ENCODE measurements around the gene ZFTA. TPM values are rescaled to one million over a fixed set of nuclear protein-coding genes. Genes with fewer than 3 reads are reported as not detected.

The ZFTA gene
- polyA plus RNA-seq, 1 donor from 2014 or later, result 82.5 TPM

GRCh38 chr11:63805844-63806415, 37.4 kb upstream of the ZFTA start:
- H2AFZ ChIP-seq (ENCODE audit: low read depth, low read length), result no peak overlapping the region
- no peak for TF ChIP-seq MXI1 (conservative IDR thresholded peaks at IDR 0.05; ENCODE audit: poor library complexity, severe bottlenecking)
- no peak for TF ChIP-seq CTCF (IDR thresholded peaks at IDR 0.05; ENCODE audit: poor library complexity, severe bottlenecking)
- TF ChIP-seq RAD21 (conservative IDR thresholded peaks at IDR 0.05), result no peak
- TF ChIP-seq EP300 (conservative IDR thresholded peaks at IDR 0.05; ENCODE audit: poor library complexity, severe bottlenecking), result no peak
- no peak for TF ChIP-seq POLR2AphosphoS5 (IDR thresholded peaks at IDR 0.05)

GRCh38 chr11:63804259-63804658, 35.7 kb upstream of the ZFTA start:
- TF ChIP-seq SMC3 (conservative IDR thresholded peaks at IDR 0.05; ENCODE audit: poor library complexity), result no peak
- TF ChIP-seq CTCF (IDR thresholded peaks at IDR 0.05; ENCODE audit: poor library complexity, severe bottlenecking), result no peak
- no peak for TF ChIP-seq MXI1 (conservative IDR thresholded peaks at IDR 0.05; ENCODE audit: poor library complexity, severe bottlenecking)
- no peak for TF ChIP-seq POLR2AphosphoS5 (IDR thresholded peaks at IDR 0.05)
- no peak for TF ChIP-seq EP300 (conservative IDR thresholded peaks at IDR 0.05; ENCODE audit: poor library complexity, severe bottlenecking)
- TF ChIP-seq RAD21 (conservative IDR thresholded peaks at IDR 0.05), result no peak
- no peak for TF ChIP-seq REST (IDR thresholded peaks at IDR 0.05; ENCODE audit: borderline replicate concordance)
- no peak for TF ChIP-seq TAF1 (IDR thresholded peaks at IDR 0.05; ENCODE audit: low read depth)
- TF ChIP-seq EZH2 (IDR thresholded peaks at IDR 0.05; ENCODE audit: borderline replicate concordance, insufficient read depth, low read length, poor library complexity, severe bottlenecking), result no peak
- Histone ChIP-seq H3K36me3 (ENCODE audit: insufficient read depth, low read length) (no peaks in the 10 kb centered on the region), H4K20me1 (ENCODE audit: insufficient read depth) (no peaks in the 10 kb centered on the region), H3K9me2 (ENCODE audit: insufficient read depth, low read length) (no peaks in the 10 kb centered on the region), H3K27ac (ENCODE audit: low read length) (no peak overlapping the region), H3K9me3 (ENCODE audit: low read length) (no peaks in the 10 kb centered on the region), H3K27me3 (ENCODE audit: insufficient read depth, low read depth, low read length) (no peaks in the 10 kb centered on the region), H3K4me3 (ENCODE audit: low read length) (no peak overlapping the region), H3K79me2 (replicated peaks; ENCODE audit: insufficient read depth, low read length) (no peaks in the 10 kb centered on the region), H3K9ac (ENCODE audit: low read length) (no peak overlapping the region), H3F3A (ENCODE audit: insufficient read depth, low read length, poor library complexity, severe bottlenecking) (no peaks in the 10 kb centered on the region), H3K4me2 (ENCODE audit: low read length) (no peak overlapping the region), H2AFZ (ENCODE audit: low read depth, low read length) (no peak overlapping the region)

More at GRCh38 chr11:63805844-63806415, 37.4 kb upstream of the ZFTA start:
- Histone ChIP-seq H3K9ac (ENCODE audit: low read length) (no peak overlapping the region), H3K4me2 (ENCODE audit: low read length) (no peak overlapping the region), H3K27ac (ENCODE audit: low read length) (no peak overlapping the region), H3K9me2 (ENCODE audit: insufficient read depth, low read length) (no peaks in the 10 kb centered on the region), H3F3A (ENCODE audit: insufficient read depth, low read length, poor library complexity, severe bottlenecking) (no peaks in the 10 kb centered on the region), H4K20me1 (ENCODE audit: insufficient read depth) (no peaks in the 10 kb centered on the region), H3K36me3 (ENCODE audit: insufficient read depth, low read length) (no peaks in the 10 kb centered on the region), H3K79me2 (replicated peaks; ENCODE audit: insufficient read depth, low read length) (no peaks in the 10 kb centered on the region), H3K27me3 (ENCODE audit: insufficient read depth, low read depth, low read length) (no peaks in the 10 kb centered on the region), H3K9me3 (ENCODE audit: low read length) (no peaks in the 10 kb centered on the region), H3K4me3 (ENCODE audit: low read length) (no peak overlapping the region)
